GDM1 (cell line): ENCODE results near the gene PKIB.
"Not testable (repeated sequence)": the region's sequence is repeated elsewhere in the genome, so short reads cannot be mapped to it uniquely, and the experiment has no call there.

Source experiments
- DNase-seq: peaks from one replicate; lab custom pipeline; 2025; lab: John Stamatoyannopoulos, UW

Gene PKIB

DNA sequence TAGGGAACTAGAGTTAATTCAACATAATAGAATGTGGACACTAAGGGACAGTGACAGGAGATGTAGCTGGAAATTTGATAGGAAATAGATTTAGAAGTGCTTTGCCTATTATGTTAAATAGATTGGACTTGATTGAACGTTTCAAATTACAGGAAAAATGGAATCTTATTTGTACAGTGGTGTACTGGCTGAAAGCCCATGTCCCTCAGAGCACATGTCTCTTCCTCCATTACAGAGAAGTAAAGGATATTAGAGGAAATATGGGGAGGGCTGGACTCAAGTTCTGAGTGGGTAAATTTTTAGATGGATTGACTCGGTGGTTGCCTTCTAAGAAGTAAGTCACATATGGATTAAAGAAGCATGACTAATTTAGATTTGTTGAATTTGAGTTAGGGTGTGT, 11.4 kb downstream of the PKIB start:
- DNase-seq = no peak

DNA sequence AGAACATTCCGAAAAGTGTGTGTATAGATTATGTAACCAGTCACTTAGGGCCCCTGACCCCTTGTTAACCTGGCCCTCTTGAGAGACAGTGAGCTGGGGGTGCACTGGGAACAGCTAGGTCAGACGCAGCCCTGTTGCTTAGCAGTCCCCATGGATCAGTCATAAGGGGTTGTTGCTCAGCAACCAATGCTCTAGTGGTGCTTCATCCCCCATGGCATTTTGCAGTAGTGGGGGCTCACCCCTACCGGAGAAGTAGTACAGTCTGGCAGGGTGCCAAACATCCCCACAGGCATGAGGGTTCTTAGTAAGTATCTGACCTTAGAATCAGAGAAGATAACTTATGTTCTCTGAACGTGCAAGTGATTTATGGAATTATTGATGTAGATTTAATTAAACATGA, 12.3 kb downstream of the PKIB start:
- DNase-seq = no peak

DNA sequence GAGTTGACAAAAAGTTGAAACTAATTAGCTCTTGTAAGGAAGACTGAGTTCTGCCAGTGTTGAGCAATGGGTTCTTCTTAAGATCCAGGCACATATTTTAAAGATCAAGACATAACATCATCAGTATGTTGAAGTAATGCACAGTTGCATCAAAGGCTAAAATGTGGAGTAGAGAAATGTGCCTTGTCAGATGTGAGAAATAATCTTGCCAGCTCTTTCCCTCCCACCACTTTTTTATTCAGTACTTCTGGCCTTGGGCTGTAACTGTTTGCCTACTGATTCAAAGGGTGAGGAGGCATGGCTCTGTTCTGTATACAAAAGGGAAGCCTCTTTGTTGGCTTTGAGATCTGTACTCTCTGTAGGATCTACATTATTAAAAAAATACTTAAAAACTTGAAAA, 13.1 kb downstream of the PKIB start:
- no peak for DNase-seq

DNA sequence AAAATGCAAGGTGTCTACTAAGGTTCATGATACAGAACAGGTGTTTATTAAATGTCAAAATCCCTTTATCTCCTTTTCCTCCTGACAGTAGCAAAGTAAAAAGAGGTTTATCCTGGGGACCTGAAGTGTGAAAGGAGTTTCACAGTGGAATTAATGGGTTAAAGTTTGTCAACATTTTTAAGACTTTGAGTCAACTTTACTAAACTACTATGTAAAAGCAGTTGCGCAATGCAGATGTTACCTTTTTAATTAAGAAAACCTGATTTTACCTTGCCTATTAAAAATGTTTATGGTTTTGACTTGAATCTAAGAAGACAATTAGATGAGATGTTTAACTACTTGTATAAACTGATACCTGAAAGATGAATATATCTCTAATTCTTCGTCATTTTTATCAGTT, 14.6 kb downstream of the PKIB start:
- no peak for DNase-seq

DNA sequence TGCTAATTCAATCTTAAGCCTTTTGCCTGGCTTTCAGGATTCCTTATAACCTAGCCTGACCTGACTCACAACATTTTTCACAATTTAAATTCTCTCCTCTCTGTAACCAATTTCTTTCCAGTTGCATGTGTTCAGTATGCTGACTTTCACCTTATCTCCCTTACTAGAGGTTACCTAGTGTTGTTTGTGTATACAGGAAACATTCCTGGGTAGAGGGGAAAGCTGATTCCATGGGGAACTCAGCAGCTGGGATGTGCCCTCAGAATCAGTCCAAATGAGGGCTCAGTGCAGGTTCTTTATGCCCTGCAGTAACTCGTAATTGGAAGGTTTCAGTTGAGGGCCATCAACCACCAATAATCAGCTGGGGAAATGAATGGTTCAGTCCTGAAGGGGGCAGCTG, 18.5 kb downstream of the PKIB start:
- no peak for DNase-seq

DNA sequence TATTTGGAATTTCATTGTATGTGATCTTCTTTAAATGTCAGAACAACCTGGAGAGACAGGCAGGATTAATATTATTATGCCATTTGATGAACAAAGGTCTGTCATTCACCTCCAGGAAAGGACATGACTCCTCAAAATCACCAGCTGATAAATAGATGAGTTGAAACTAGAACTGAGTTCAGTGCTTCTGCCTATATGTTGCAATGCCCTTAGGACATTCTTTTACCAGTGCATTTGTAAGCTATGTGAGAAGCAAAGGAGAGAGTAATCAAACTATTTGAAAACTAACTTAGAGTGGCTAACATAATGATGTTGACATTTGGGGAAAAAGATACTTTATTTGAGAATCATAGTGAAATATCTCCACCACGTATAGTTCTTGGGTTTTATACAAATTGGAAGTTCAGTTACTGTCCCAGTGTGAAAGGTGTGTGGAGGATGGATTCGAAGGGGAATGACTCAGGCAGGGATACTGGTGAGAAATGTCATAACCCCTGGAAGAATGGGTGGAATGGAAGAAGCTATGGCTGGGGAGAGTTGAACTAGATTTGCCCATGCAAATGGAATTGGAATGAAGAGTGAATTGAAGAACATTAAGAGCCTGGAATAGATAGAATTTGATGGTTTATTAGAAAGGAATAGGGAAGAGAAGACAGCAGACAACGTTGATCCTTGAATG, 21.5 kb downstream of the PKIB start:
- no peak for DNase-seq

DNA sequence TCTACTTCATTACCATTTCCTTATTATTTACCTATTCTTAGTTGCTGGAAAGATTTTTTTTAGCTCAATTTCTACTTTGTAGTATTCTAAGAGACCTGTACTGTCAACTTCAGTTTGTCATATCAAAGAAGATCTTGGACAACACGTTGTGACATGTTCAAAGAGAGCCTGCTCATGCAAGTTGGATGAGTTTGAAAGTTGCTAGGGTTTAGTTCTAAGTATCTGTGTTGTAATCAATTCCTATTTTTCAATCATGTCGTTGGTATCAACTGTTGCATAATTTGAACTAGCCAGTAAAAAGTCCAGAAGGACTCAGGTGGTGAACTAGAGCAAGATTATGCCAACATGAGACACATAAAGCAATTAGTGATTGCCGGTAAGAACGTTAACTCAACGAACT, 30.2 kb downstream of the PKIB start:
- DNase-seq = no peak

DNA sequence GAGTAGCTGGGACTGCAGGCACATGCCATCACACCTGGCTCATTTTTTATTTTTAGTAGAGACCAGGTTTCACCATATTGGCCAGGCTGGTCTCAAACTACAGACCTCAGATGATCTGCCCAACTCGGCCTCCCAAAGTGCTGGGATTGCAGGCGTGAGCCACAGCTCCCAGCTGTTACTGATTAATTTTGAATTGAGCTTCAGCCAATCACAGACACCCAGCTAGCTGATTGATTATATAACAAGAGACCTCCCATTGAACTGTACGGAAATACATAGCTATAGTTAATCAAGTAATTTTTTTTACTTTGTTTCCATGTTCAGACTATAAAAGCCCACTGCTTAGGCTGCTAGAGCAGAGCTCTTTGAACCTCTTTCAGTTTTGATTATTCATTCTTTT, 31.6 kb downstream of the PKIB start:
- DNase-seq = no peak

DNA sequence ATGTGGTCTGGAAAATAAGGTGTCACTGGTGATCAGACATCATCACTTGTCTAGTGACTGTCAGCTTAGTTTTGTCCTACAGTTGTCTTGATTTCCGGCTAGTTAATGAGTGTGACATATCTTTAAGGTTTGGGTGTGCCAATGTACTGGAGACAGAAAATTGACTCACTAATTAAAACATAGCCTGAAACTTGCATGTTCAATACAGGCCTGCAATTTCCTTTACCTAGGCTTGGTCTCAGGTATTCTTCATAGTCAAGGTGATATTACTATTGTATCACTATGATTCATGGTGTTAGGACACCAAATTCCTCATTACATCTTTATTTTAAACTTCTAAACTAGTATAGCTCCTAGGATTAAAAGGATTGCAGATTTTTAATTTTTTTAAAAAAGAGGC, 32.4 kb downstream of the PKIB start:
- DNase-seq = not testable (repeated sequence)

DNA sequence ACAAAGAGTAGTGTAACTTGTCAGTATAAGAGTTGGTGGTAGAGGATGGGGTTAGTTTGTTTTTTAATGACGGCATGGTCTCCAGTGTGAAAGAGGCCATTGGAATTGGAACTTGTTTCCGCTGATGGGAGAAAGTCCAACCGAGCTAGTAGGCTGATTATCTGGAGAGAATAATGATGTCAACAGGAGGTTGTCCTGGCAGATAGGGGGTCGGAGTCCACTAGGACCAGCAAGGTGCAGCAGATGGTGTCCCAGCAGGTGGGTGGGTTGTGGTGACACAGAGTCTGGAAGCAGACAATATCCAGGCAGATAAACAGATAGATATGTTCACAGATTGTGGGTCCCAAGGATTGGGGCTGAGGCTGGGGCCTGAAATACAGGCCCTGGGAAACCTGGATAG, 35.1 kb downstream of the PKIB start:
- DNase-seq = no peak

DNA sequence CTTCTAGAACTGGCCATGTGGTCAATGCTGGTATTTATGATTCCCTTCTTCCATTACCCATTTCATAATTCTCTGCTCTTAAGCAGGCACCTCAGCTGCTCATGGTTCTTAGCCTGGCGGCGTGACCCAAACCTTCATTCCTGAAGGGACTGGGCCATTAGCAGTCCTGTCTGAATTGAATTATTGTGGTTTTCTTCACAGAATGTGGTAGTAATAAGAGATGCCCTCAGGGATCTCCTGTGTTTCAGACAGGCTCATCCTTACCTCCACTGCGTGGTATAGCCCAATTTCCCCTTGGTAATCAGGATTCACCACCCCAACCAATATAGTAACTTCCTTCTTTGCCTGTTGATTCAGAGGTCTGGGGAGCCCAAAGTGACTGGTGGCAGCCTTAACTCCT, 37.6 kb downstream of the PKIB start:
- no peak for DNase-seq

DNA sequence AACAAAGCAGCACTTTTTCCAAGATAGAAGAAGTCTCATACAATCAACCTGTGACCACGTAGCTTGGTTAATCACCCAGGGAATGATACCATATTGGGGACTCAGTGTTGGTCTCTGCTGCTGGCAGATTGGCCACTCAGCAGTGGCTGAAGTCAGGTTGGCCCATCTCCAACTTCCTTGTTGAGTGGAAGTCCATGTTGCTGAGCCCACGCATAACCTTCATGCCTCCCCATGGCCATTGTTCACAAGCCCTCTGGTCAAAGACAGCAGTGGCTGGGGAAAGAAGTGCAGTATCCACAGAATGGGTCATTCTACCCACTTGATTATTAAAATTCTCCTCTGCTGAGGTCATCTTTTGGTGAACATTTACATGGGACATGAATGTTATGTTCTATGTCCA, 38.5 kb downstream of the PKIB start:
- DNase-seq = no peak

DNA sequence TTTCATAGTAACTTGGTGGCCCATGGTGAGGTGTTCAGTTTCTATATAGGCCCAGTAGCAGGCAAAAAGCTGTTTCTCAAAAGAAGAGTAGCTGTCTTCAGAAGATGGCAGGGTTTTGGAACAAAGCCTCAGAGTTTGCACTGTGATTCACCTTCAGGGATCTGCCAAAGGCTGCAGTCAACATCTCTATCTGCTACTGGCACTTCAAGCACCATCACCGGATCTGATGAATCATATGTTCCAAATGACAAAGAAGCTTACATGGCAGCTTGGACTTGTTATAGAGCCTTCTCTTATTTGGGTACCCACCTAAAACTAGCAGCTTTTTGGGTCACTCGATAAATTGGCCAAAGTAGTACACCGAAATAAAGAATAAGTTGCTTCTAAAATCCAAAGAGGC, 39.5 kb downstream of the PKIB start:
- DNase-seq = no peak

DNA sequence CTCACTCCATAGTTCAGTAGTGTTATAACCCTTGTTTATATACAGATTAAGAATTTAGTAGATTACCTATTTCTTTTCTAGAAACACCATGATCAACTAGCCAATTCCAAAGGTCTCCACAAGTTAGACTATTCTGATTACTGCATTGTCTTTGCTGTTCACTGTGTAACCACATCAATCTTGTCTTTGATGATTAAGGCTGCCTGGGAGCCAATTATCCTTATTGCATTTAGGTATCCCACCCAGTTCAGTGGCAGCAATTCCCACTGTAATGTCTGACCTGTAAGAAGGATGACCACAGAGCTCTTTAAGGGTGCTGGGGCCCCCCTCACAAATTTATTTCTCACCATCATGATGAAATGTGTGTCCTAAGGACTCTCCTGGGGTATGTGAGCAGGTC, 40.2 kb downstream of the PKIB start:
- DNase-seq = no peak

DNA sequence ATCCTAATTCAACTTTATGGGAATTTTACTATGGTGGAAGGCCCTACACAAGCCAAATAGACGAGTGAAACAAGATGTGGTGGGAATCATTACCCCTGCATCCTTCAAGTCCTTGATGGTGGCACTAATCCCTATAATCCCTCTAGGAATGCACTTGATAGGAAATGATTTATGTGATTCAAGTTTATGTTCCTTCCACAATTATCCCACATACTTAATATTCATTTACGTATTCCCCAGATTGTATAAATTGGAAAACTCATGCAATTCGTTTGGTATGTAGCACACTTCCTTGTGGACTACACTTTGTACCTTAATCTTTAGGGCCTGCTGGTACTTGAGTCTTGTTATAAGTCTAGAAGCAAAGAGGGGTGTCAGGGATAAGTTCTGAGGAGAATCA, 40.8 kb downstream of the PKIB start:
- no peak for DNase-seq

DNA sequence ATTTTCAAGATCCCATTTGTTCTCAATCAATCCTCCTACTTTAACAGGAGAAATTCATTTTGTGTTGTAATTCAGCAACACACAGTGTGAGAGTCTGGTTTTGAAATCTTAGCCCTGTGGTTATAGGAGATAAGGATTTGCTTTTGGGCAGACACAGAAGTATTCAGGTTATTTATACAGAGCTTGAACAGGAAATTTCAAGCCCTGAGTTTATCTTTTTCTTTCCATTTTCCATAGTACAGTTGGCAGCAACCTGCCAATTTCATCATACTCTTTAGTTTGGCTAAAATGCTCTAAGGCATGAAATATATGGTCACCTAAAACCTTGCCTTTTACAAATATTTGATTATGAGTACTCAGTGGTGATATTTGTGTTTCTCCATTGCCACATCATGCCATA, 41.4 kb downstream of the PKIB start:
- no peak for DNase-seq

DNA sequence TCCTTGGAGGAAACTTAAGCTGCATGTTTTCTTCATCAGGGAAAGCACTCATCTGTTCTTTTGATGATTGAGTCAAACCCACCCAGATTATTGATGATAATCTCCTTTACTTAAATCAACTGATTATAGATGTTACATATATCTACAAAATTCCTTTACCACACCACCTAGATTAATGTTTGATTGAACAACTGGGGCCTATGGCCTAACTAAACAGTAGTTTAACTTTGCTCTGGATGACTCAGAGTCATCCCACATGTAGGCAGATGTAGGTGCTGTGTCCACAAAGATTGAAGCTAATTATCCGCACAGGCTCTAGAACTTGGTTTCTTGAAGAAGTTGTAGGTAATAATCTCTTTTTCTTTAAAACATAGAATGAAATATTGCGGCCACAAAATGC, 42.2 kb downstream of the PKIB start:
- no peak for DNase-seq

DNA sequence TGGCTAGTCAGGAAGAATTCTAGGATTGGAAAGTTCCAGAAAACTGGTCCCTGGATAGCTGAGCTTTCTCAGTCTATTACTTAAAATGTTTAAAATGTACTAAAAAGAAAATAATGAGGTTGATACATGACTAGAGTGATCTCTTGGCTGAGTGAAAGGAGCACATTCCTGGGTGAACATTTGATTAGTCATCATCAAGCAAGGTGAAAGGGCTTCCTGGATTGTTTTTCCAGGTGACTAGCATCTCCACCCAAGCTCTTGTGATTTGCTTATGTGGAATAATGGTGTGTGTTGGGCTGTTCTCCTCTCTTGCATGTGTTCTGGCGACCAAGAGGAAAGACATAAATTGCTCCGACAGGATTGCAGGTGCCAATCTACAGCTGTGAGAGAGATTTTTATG, 42.9 kb downstream of the PKIB start:
- DNase-seq = no peak

DNA sequence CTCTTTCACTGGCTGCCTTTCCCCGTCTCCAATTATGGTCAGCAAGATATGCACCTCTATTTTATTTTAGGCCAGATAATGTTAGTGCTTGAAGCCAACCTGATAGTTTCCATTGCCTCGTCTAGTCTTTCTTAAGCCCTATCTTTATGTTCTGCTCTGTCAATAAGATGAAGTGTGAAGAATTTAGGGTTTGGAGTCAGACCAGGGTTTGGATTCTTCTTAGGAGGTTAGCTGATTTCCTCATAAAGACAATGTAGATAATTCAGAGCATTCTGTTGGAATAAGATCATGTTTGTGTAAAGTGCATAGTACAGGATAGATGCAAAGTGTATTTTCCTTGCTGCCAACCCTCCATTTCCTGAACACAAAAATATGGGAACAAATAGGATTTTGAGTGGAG, 43.8 kb downstream of the PKIB start:
- DNase-seq = no peak

DNA sequence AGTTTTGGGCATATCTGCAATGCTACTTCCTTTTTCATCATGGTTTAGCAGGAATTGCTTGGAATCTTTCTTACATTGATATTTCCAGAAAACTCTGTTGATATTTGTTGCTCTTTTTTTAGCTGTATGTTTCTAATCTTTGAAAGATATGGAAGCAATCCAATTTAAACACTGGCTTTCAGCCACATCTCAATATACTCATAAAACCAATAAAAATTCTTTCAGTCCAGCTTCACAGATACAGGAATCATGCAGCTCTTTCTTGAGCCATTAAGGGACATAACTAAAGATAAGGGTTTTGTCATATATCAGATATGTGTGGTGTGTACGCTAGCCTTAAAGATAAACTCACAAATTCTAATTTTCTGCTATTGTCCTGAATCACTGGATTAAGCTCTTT, 47.4 kb downstream of the PKIB start:
- DNase-seq = no peak

DNA sequence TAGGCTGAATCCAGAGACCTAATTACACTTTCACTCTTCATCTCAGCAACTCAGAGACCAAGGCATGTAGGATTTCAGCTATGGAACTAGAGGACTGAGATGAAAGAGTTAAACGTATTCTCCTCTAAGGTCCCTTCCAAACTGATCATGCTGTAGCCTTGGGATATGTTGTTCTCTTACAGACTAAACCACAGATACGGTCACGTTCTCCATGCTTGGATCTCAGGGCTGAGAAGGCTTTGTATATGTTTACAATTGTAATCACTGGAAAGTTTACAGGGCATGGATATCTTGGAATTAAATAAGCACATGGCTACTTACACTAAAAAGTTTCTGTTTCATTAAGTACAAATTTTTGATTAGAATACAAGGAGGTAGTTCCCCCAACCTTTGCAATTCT, 50.1 kb downstream of the PKIB start:
- no peak for DNase-seq

DNA sequence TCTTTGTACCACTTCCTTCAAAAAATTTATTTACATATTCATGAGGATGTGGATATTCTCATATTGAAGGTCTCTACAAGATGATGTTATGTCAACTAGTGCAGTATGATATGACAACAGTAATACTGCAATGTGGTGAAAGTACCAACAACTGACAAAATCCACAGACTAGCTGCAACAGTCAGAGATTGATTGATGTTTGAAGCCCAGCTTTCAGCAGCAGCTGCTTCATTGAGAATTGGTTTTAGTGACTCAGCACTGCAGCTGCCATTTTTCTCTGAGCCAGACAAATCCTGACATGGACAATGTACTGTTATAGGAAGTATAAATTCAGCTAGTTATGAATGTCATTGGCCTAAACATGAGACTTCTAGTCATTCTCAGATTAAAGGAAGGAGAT, 53.8 kb downstream of the PKIB start:
- no peak for DNase-seq

DNA sequence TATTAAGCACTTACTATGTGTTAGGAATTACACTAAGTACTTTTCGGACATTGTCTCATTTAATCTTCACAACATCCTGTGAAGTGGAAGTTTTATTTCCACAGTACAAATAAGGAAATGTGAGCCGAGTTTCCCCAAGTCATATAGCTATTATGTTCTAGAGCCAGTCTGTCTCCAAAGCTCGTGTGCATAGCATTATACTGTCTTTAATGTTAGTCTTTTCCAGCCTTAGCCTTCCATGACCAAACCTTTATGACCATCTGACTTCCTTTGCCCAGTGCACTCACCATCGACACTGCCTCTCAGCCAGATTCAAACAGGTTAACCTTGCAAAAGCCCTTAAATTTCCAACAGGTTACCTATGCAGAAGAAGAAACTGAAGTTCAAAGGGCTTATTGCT, 55.7 kb downstream of the PKIB start:
- DNase-seq = no peak

DNA sequence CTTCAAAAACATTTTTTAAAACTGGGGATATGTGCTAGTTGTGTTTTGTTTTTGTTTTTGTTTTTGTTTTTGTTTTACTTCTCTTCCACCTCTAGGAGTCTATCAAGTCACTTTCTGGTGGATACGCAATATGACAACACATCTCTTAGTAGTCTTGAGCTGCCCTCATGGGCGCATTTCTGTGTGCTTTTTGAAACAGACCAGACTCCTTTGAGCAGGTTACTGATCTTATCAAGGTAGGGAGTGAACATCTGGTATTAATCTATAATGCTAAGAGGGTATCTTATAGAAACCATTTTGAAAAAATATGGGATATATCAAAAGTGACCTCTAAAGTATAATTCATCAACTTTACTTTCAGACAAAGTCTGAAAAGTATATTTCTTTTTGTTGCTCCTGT, 56.2 kb downstream of the PKIB start:
- no peak for DNase-seq

DNA sequence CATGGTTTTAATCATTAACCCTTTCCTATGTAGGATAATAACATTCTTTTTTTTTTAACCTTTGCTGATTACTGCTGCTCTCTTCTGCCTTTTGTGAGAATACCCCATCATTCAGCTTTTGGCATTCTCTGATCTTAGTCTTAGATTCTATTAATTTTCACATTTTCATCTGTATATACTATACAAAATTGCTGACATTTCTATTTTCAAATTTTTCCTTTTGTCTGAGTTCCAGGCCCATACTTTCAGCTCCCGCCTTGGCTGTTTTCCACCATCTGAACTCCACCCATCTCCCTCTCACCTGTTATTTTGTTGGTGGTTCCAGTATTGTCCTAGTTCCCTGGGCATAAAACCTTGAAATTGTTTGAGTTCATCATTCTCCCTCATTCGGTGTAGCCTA, 59.2 kb downstream of the PKIB start:
- no peak for DNase-seq
